Measurements from ENCODE around the gene VILL.
"Not testable (repeated sequence)": the region's sequence is repeated elsewhere in the genome, so short reads cannot be mapped to it uniquely, and the experiment has no call there.

Gene VILL

GRCh38 chr3:38036286-38036685, 45.7 kb downstream of the VILL start:
- no peak for DNase-seq (ENCODE audit: low read depth in 2 of 2)

GRCh38 chr3:38036906-38037305, 46.3 kb downstream of the VILL start:
- no peak for DNase-seq (ENCODE audit: low read depth in 2 of 2)

GRCh38 chr3:38038447-38038911, 47.9 kb downstream of the VILL start:
- DNase-seq (ENCODE audit: low read depth in 2 of 2): no peak

GRCh38 chr3:38039101-38039898, 48.7 kb downstream of the VILL start, which contains the start of gene DLEC1:
Gene DLEC1, plus strand, starts transcription at chr3:38039208. Its CDS starts 18 bp downstream, at chr3:38039226.
- DNase-seq (ENCODE audit: low read depth in 2 of 2): no peak

GRCh38 chr3:38039899-38040261, 49.3 kb downstream of the VILL start:
- DNase-seq (ENCODE audit: low read depth in 2 of 2): no peak

- no peak for DNase-seq (ENCODE audit: low read depth in 2 of 2)
Observed at GRCh38 chr3:38040401-38040800, 49.8 kb downstream of the VILL start.

GRCh38 chr3:38043486-38043885, 52.9 kb downstream of the VILL start:
- DNase-seq (ENCODE audit: low read depth in 2 of 2): no peak

- no peak for DNase-seq (ENCODE audit: low read depth in 2 of 2)
Observed at GRCh38 chr3:38046027-38046426, 55.4 kb downstream of the VILL start.

- DNase-seq (ENCODE audit: low read depth in 2 of 2): no peak
Observed at GRCh38 chr3:38046821-38047220, 56.2 kb downstream of the VILL start.

- no peak for DNase-seq (ENCODE audit: low read depth in 2 of 2)
Observed at GRCh38 chr3:38047896-38048295, 57.3 kb downstream of the VILL start.

- no peak for DNase-seq (ENCODE audit: low read depth in 2 of 2)
Observed at GRCh38 chr3:38049358-38050126, 59.0 kb downstream of the VILL start.

- no peak for DNase-seq (ENCODE audit: low read depth in 2 of 2)
Observed at GRCh38 chr3:38051131-38051530, 60.5 kb downstream of the VILL start.

GRCh38 chr3:38053286-38053685, 62.7 kb downstream of the VILL start:
- DNase-seq (ENCODE audit: low read depth in 2 of 2): not testable (repeated sequence)

- DNase-seq (ENCODE audit: low read depth in 2 of 2): not testable (repeated sequence)
Observed at GRCh38 chr3:38053813-38054498, 63.4 kb downstream of the VILL start.

GRCh38 chr3:38054499-38055001, 64.0 kb downstream of the VILL start:
- DNase-seq (ENCODE audit: low read depth in 2 of 2): no peak
